DMS53 treated with DMSO at 0.1 percent for 48 hours (cell line): Measurements from ENCODE around the gene GEN1.

Experiments used
- DNase-seq: peaks from one replicate; lab custom pipeline; 2025; ENCODE audit not compliant: unreplicated experiment; lab: John Stamatoyannopoulos, UW

GEN1 gene, protein sequence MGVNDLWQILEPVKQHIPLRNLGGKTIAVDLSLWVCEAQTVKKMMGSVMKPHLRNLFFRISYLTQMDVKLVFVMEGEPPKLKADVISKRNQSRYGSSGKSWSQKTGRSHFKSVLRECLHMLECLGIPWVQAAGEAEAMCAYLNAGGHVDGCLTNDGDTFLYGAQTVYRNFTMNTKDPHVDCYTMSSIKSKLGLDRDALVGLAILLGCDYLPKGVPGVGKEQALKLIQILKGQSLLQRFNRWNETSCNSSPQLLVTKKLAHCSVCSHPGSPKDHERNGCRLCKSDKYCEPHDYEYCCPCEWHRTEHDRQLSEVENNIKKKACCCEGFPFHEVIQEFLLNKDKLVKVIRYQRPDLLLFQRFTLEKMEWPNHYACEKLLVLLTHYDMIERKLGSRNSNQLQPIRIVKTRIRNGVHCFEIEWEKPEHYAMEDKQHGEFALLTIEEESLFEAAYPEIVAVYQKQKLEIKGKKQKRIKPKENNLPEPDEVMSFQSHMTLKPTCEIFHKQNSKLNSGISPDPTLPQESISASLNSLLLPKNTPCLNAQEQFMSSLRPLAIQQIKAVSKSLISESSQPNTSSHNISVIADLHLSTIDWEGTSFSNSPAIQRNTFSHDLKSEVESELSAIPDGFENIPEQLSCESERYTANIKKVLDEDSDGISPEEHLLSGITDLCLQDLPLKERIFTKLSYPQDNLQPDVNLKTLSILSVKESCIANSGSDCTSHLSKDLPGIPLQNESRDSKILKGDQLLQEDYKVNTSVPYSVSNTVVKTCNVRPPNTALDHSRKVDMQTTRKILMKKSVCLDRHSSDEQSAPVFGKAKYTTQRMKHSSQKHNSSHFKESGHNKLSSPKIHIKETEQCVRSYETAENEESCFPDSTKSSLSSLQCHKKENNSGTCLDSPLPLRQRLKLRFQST

DNA sequence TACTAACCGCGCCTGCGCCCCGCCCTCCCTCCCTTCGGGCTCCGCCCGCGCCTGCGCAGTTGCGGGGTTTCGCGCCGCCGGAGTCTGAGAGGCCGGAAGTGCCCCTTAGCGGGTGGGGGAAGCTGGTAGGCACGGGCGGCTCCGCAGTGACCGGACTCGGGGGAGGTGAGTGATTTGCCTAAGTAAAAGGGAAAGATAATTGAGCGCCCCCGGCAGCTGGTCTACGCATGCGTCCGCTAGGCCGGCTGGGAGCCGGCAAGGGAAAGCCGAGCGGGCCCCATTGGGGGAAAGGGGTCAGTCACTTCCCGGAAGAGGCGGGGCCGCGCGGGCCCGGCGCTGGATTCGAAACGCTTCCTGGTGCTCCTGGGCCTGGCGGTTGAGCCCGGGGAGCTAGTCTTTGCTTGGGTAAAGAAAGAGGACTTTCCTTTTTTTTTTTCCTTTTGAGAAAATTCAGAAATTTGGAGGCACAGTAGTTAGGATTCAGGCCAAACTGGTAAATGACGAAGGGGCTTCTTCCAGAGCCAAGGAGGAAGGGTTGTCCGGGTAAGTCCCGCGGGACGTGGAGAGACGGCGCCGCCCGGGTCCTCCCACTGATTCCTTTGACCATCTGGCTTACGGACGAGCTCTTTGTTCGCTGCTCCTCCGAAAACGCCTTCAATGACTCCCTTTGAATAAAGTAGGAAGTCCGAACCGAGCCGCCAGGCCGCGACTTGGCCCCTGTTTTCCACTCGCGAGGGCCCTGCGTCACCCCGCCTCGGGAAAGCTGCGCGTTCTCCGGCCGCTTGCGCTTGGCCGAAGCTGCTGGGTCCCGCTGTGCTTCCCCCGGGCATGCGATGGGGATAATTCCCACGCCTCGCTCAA, at the start of gene GEN1, which contains the start of gene SMC6:
TSS of gene GEN1 (plus strand) at position 336 of the 861 bp plus-strand sequence. CDS start 5,806 bp downstream, outside the sequence.
TSS of gene SMC6 (minus strand) at position 8 of the 861 bp plus-strand sequence. CDS start 7,864 bp downstream, outside the sequence.
- peak; percentile 86 for DNase-seq

DNA sequence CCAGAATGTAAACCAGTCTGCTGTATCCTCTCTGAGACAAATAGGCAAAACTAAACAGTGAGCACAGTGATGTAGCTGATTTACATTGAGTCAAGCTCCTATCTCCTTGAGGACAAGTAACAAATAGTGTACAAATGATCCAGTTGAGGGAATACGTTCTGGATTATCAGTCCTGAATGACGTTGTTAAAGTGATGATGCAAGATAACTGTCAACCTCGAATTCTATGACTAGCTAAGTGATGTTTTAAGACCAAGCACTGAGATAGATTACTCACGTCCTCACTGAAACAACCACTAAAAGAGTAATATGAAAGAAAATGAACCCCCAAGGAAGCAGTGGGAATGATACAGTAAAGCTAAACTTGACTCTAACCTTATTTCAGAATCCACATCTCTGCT, 47.1 kb upstream of the GEN1 start:
- no peak for DNase-seq

DNA sequence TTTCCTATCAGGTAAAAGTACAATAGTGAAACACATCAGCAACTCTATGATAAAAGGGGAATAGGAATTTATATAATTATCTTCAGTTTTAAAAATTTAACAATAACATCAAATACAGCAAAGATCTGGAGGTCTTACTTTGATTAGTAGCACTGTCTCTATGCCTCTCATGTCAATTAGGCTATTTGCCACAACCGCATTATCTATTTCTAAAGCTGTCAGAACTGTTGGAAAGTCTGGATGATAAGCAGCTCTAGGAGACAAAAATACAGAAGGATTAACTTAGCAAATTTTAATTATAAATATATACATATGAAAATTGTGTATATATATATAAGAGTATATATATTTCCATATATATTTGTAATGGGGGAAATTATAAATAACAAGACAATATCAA, 45.4 kb upstream of the GEN1 start:
- DNase-seq = no peak

GRCh38 chr2:17709897-17710296, 44.0 kb upstream of the GEN1 start:
- no peak for DNase-seq

DNA sequence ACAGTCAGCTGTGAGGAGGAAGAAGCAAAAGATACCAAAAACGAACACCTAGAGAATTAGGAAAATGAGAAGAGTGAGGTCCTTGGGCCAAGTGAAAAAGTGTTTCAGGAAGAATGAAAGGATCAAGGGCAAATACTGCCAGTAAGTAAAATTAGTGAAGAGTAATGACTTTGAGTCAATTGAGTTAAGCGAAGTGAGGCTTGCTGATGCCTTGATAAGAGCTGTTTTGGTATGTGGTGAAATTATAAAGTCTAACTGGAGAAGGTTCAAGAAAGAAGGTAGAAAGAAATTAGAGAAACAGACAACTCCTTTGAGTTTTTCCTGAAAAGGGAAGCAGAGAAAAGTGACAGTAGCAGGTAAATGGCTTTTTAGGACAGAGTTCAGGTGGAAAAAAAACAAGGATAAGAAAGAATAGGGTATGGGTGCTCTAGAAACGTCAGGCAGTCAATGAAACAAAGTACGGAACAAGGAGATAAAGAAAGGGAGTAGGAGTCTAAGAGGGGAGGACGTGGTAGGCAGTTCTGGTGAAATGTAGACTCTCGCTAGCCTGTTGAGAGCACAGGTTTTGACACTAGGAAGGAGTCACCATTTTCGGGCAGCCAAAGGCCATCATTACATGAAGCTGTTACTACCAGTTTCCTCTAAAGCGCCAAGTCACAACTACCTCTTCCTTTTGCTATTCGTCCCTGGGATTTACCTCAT, 43.2 kb upstream of the GEN1 start:
- DNase-seq = no peak

DNA sequence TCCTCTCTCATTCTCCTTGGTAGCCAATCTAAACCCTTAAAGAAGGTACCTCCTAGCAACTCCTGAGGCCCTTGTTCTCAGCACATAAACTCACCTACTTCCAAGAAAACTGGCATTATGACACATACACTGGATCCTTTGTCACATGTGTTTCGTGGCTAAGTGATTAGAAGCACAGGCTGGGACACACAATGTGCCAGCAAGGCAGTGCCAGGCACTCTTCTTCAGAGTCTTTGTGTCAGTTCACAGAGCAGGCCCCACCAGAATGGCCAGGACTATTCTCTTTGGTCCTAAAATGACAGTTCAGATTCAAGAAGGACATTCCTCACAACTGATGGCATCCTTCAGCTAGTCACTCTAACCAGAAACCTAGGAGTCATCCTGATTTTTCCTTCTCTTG, 40.6 kb upstream of the GEN1 start:
- no peak for DNase-seq

DNA sequence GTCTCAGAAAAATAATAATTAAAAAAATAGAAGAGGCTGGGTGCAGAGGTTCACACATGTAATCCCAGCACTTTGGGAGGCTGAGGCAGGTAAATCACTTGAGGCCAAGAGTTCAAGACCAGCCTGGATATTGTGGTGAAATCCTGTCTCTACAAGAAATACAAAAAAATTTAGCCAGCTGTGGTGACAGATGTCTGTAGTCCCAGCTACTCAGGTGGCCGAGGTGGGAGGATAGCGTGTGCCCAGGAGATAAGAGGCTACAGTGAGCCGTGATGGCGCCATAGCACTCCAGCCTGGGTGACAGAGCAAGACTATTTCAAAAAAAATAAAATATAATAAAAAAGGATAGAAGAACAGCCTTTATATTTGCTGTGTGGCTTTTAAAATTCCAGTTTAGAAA, 36.3 kb upstream of the GEN1 start:
- DNase-seq = no peak

DNA sequence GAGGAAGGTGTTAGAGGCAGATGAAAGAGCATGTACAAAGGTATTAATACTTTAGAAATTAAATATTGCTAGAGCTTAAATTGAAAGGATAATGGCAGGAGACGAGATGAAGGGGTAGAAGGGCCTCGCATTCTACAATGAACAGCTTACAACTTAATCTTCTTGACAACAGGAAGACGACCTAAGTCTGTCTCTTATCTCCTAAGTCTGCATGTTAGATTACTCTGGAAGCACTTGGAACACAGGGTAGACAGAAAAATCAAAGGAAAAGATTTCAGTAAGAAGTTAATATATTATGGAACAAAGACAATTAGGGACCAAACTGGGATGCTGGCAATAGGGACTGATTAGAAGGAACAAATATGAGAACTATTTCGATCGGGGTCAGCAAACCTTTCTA, 35.2 kb upstream of the GEN1 start:
- no peak for DNase-seq

DNA sequence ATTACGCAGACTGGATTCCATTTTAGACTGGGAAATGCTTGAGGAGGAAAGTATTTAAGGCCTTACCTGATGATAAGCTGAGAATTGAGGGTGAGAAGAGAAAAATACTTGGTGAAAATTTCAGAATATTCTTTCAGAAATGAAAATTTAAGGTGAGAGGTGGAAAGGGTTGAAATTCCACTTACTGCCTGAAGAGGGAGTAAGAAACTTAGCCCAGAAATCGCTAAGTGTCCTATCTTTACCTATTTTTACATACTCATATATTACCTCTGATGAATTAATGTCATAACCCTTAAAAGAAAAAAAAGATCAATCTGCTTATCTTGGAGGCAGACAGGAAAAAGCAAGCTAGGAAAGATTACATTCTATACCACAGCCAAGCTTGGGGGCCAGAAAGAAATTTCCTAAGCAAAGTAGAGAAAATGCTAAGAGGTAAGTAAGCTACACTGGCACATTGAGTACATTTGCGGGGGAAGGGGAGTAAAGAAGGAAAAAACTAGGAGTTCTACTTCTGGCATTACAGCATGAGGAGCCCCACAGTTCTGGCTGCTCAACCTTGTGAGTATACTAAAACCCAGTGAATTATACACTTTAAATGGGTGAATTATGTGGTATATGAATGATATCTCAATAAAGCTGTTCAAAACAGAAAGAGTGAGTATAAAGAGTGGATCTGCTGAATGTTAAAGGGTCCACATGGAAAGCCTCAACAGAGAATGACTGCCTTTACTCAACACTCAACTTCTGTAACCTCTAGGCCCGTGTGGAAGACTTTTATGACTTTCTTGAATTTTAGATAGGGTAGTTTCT, 34.2 kb upstream of the GEN1 start:
- peak; percentile 5 for DNase-seq

DNA sequence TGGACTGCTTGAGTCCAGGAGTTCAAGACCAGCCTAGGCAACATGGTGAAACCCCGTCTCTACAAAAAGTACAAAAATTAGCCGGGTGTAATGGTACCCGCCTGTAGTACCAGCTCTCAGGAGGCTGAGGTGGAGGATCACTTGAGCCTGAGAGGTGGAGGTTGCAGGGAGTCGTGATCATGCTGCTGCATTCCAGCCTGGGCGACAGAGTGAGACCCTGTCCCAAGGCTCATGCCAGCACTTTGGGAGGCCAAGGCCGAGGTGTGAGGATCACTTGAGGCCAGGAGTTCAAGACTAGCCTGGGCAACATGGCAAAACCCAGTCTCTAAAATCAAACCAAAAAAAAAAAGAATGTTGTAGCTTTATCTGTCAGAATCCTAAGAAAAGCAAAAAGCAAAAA, 25.7 kb upstream of the GEN1 start:
- no peak for DNase-seq

DNA sequence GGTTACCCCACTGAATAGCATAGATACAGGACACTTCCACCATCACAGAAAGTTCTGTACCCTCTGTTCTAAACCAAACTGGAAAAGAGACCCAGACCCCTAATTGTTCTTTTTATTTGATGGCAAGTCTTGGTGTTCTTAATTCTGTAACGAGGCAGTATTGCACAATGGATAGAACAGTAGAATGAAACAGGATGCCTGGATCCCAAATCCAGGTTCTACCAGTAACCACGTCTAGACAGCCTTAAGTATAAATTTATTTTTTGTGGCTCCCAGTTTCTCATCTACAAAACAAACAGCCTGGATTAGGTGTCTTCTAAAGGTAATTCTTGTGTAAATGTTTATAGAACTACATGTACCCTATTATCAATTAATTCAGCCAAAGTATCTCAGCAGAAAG, 24.1 kb upstream of the GEN1 start:
- DNase-seq = no peak

DNA sequence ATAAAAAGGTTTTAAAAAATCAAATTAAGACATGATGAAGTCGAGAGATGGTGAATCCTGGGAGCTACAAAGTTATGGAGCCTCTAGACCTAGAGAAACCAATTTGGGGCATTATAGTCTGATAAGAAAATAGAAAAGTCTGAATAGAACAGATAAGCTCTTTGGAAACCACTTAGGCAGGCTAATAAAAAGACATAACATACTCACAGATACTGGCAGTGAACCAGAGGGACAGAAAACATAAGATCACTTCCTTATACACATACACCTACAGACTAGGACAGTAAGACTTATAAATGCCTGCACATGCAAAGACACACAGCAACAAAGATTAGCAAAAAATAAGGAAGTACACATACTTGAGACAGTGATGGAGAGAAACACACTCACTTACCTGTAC, 20.3 kb upstream of the GEN1 start:
- no peak for DNase-seq

GRCh38 chr2:17735864-17736263, 18.1 kb upstream of the GEN1 start:
- no peak for DNase-seq

DNA sequence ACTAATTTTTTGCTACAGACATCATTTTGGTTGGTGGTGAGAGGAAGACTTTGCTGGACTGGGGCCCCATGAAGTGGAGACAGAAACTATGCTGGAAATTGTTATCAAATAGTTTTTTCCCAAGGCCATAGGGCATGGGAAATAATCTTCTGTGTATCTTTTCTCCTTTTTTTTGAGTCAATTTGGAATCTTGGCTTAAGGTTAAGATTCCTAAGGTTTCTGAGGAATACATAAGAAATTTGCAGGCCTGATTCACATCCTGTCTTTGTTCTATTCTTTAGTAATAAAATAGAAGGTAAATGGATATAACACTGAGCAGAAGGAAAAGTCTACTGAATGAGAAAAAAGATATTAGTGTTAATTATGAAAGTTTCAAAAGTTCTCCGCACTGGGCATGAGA, 16.9 kb upstream of the GEN1 start:
- no peak for DNase-seq

GRCh38 chr2:17740203-17740602, 13.7 kb upstream of the GEN1 start:
- no peak for DNase-seq

DNA sequence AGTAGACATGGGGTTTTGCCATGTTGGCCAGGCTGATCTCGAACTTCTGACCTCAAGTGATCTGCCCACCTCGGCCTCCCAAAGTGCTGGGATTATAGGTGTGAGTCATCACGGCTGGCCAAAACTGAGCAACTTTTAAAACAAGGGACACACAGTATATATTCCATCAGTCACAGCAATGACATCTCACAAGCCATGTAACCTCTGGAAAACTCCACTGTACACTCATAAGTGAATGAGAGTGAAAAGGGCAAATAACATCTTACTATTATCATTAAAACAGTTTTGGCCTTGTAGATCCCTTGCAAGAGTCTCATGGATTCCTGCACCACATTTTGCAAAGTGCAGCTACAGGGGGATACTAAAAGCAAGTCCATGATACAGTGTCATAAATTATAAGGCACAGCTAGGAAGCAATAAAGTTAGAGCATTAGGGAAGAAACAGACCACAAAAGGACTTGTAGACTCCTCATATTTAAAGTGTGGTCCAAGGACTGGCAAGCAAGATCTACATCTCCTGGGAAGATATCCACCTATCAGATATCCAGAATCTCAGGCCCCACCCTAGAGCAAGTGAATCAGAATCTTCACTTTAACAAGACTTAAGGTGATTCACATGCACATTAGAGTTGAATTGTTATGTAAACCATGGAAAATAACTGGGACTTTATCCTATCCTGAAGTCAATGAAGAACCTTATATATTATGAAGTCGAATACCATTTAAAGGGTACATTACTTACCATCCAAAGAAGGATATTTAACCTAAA, 6.1 kb upstream of the GEN1 start:
- DNase-seq = no peak

DNA sequence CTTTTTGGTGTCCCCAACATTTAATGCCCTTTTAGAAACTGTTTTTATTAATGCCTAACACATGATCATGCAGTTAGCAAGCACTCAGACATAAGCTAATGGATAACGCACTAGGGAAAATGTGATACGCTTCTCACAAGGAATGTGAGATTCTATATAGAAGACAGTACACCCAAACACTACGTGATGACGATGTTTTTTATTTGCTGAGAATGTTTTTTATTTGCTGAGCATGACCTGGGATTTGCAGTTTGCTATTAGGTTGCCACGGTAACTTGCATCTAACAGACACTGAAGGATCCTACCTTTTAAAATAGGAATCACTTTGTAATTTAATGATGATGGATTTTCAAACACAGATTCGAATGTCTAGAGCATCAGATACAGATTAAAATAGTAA, 5.2 kb upstream of the GEN1 start:
- no peak for DNase-seq

DNA sequence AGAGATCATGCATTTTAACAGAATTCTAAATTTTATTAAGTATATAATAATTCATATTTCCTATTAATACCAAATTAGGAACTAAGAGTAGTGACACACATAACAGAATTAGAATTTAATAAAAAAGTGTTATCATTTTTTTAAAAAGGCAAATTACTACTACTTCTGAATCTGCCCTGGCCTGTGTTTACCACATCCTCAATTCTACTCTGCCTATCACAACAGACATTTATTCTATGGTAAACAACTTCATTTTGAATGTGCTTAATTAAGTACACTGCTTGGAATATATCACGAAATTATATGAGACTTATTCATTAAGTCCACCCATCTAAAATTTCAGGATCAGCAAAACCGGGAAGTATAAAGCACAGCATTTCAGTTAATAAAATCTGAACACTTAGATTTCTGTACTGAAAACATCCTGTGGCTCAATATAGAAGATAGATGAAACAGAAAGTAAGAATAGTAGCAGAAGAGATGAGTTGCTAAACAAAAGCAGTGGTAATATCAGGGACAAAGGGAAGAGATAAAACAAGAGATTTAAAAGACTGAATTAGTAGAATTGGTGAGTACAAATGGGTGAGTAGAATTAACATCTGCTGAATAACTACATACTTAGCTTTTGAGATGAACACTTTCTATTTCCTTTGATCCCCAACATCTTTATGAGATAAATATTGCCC, 4.0 kb upstream of the GEN1 start:
- DNase-seq = no peak
